Stimulated activated CD8-positive, alpha-beta memory T cell treated with anti-CD3 and anti-CD28 coated beads, Interleukin-4, amount 100 ng/mL, for 1 hour (primary cell): ENCODE data around the gene PTPRH.

ENCODE experiments used
- DNase-seq, 2 donors: peaks; one replicate each; pipeline ENCODE4 v3.0.0-alpha.2; 2020; ENCODE audit warnings: low read depth in 2 of 2, low spot score in 1 of 2

PTPRH gene

GRCh38 chr19:55208880-55209692, at the start of gene PTPRH:
PTPRH (minus strand) TSS chr19:55209501; CDS start chr19:55209433, 68 bp downstream.
- no peak for DNase-seq

GRCh38 chr19:55258476-55258827, 49.2 kb upstream of the PTPRH start:
- no peak for DNase-seq

- DNase-seq, result no peak
Measured at GRCh38 chr19:55257461-55258420, 48.4 kb upstream of the PTPRH start.

- DNase-seq, result no peak
Measured at GRCh38 chr19:55256562-55257460, 47.5 kb upstream of the PTPRH start.

GRCh38 chr19:55255618-55256423, 46.5 kb upstream of the PTPRH start:
- DNase-seq, result no peak

- DNase-seq, result no peak
Measured at GRCh38 chr19:55254625-55254977, 45.3 kb upstream of the PTPRH start.

- DNase-seq, result no peak
Measured at GRCh38 chr19:55253842-55254624, 44.7 kb upstream of the PTPRH start.

GRCh38 chr19:55252760-55253663, 43.7 kb upstream of the PTPRH start:
- DNase-seq, result no peak

- no peak for DNase-seq
Measured at GRCh38 chr19:55251341-55252081, 42.2 kb upstream of the PTPRH start.

- no peak for DNase-seq
Measured at GRCh38 chr19:55250262-55251036, 41.1 kb upstream of the PTPRH start.

GRCh38 chr19:55249841-55250240, 40.5 kb upstream of the PTPRH start:
- DNase-seq, result no peak

- DNase-seq, result no peak
Measured at GRCh38 chr19:55248704-55249103, 39.4 kb upstream of the PTPRH start.

GRCh38 chr19:55248166-55248675, 38.9 kb upstream of the PTPRH start:
- no peak for DNase-seq

GRCh38 chr19:55247621-55248099, 38.4 kb upstream of the PTPRH start:
- DNase-seq, result no peak

- DNase-seq, result no peak
Measured at GRCh38 chr19:55246462-55247451, 37.5 kb upstream of the PTPRH start.
